RPMI8226 (cell line): ENCODE results near the gene TATDN2.
A peak's percentile ranks its signal among the peaks of the same experiment; 100 is the strongest.

Experiments used
- DNase-seq: peaks from one replicate; pipeline ENCODE4 v3.0.0-alpha.2; 2015

Gene TATDN2

GRCh38 chr3:10320320-10320677 lies 72.0 kb downstream of the TATDN2 start:
- DNase-seq, result no peak

GRCh38 chr3:10321630-10322351 lies 73.5 kb downstream of the TATDN2 start:
- no peak for DNase-seq

- DNase-seq, result peak; percentile 39
Observed at GRCh38 chr3:10322352-10322710, 74.1 kb downstream of the TATDN2 start.

GRCh38 chr3:10327592-10327991 lies 79.3 kb downstream of the TATDN2 start:
- DNase-seq, result no peak

GRCh38 chr3:10328460-10329071 lies 80.3 kb downstream of the TATDN2 start:
- DNase-seq, result no peak

GRCh38 chr3:10329495-10330015 lies 81.3 kb downstream of the TATDN2 start:
- DNase-seq, result no peak

GRCh38 chr3:10330319-10330718 lies 82.1 kb downstream of the TATDN2 start:
- DNase-seq, result no peak
